GM19455 (cell line): Measurements from ENCODE around the gene NEK7.
"Not testable (repeated sequence)": the region's sequence is repeated elsewhere in the genome, so short reads cannot be mapped to it uniquely, and the experiment has no call there.

Source experiments
- ATAC-seq: cut with Tn5 transposase; IDR thresholded peaks from one replicate; pipeline ENCODE4 v1.9.1; 2021; ENCODE audit not compliant: unreplicated experiment

The NEK7 gene

GRCh38 chr1:198201956-198202784 is 45.4 kb downstream of the NEK7 start:
- peak; percentile 83 for ATAC-seq

- ATAC-seq = no peak
These were observed 46.6 kb downstream of the NEK7 start for GRCh38 chr1:198203434-198203833.

- no peak for ATAC-seq
These were observed 48.4 kb downstream of the NEK7 start for GRCh38 chr1:198205016-198205684.

- no peak for ATAC-seq
These were observed 49.5 kb downstream of the NEK7 start for GRCh38 chr1:198206292-198206691.

GRCh38 chr1:198211696-198212095 is 54.9 kb downstream of the NEK7 start:
- ATAC-seq = no peak

- ATAC-seq = no peak
These were observed 55.3 kb downstream of the NEK7 start for GRCh38 chr1:198212126-198212525.

GRCh38 chr1:198212675-198213074 is 55.9 kb downstream of the NEK7 start:
- ATAC-seq = no peak

GRCh38 chr1:198214924-198215323 is 58.1 kb downstream of the NEK7 start:
- ATAC-seq = no peak

- no peak for ATAC-seq
These were observed 63.6 kb downstream of the NEK7 start for GRCh38 chr1:198220428-198220827.

- ATAC-seq = not testable (repeated sequence)
These were observed 70.2 kb downstream of the NEK7 start for GRCh38 chr1:198227010-198227409.

GRCh38 chr1:198227454-198227853 is 70.7 kb downstream of the NEK7 start:
- not testable (repeated sequence) for ATAC-seq

- ATAC-seq = no peak
These were observed 72.1 kb downstream of the NEK7 start for GRCh38 chr1:198228925-198229324.

- ATAC-seq = no peak
These were observed 75.0 kb downstream of the NEK7 start for GRCh38 chr1:198231779-198232178.

GRCh38 chr1:198232378-198232777 is 75.6 kb downstream of the NEK7 start:
- ATAC-seq = no peak

- no peak for ATAC-seq
These were observed 76.3 kb downstream of the NEK7 start for GRCh38 chr1:198232940-198233675.

GRCh38 chr1:198234520-198235251 is 77.9 kb downstream of the NEK7 start:
- ATAC-seq = no peak

GRCh38 chr1:198238121-198238520 is 81.3 kb downstream of the NEK7 start:
- ATAC-seq = no peak

- no peak for ATAC-seq
These were observed 84.8 kb downstream of the NEK7 start for GRCh38 chr1:198241553-198241952.

GRCh38 chr1:198244772-198245171 is 88.0 kb downstream of the NEK7 start:
- no peak for ATAC-seq

GRCh38 chr1:198245379-198245778 is 88.6 kb downstream of the NEK7 start:
- ATAC-seq = no peak

GRCh38 chr1:198246337-198246736 is 89.5 kb downstream of the NEK7 start:
- ATAC-seq = no peak
